Mesenchymal stem cell (in vitro differentiated cells and primary cell): ENCODE measurements around the gene RAMAC. TPM values are rescaled to one million over a fixed set of nuclear protein-coding genes. Genes with fewer than 3 reads are reported as not detected.
"Not testable (repeated sequence)": the region's sequence is repeated elsewhere in the genome, so short reads cannot be mapped to it uniquely, and the experiment has no call there.

Experiments used
- DNase-seq: peaks from one replicate; pipeline ENCODE4 v3.0.0-alpha.2; 2013
- H2AFZ ChIP-seq: one replicate; pipeline ENCODE4 v1.6.1; 2013; ENCODE audit warnings: low read depth, mild to moderate bottlenecking, control low read depth, inconsistent platforms, low read length, moderate library complexity
- H2AK5ac ChIP-seq: 2 replicates; pipeline ENCODE4 v1.6.1; 2013; ENCODE audit warnings: low read length, moderate library complexity, mild to moderate bottlenecking, inconsistent platforms; ENCODE audit not compliant: severe bottlenecking
- H2BK120ac ChIP-seq: one replicate; pipeline ENCODE4 v1.6.1; 2013; ENCODE audit warnings: low read depth, mild to moderate bottlenecking, inconsistent platforms, low read length, moderate library complexity
- H2BK12ac ChIP-seq, 2 experiments: one replicate each; pipeline ENCODE4 v1.6.1; 2013; ENCODE audit warnings: inconsistent platforms in 2 of 2, low read length in 2 of 2, mild to moderate bottlenecking in 2 of 2, moderate library complexity in 2 of 2, control low read depth in 1 of 2
- H2BK15ac ChIP-seq: one replicate; pipeline ENCODE4 v1.6.1; 2013; ENCODE audit warnings: mild to moderate bottlenecking, low read depth, inconsistent platforms; ENCODE audit not compliant: poor library complexity, severe bottlenecking
- H2BK5ac ChIP-seq: 2 replicates; pipeline ENCODE4 v1.6.1; 2013; ENCODE audit warnings: low read depth, mild to moderate bottlenecking, low read length, control low read depth, inconsistent platforms; ENCODE audit not compliant: poor library complexity, severe bottlenecking
- H3K14ac ChIP-seq, 2 experiments: one replicate each; pipeline ENCODE4 v1.6.1; 2013; ENCODE audit warnings: inconsistent platforms in 2 of 2, low read length in 2 of 2, control low read depth in 1 of 2, mild to moderate bottlenecking in 1 of 2, moderate library complexity in 1 of 2
- H3K18ac ChIP-seq, 2 experiments: one replicate each; pipeline ENCODE4 v1.6.1; 2013; ENCODE audit warnings: inconsistent platforms in 2 of 2, low read length in 2 of 2, control low read depth in 1 of 2, low read depth in 1 of 2, mild to moderate bottlenecking in 1 of 2
- H3K23ac ChIP-seq, 2 experiments: one replicate each; pipeline ENCODE4 v1.6.1; 2013; ENCODE audit warnings: inconsistent platforms in 2 of 2, low read length in 2 of 2, mild to moderate bottlenecking in 2 of 2, moderate library complexity in 2 of 2, control low read depth in 1 of 2
- H3K27ac ChIP-seq: 2 replicates; pipeline ENCODE4 v1.5.1; 2013; ENCODE audit warnings: mild to moderate bottlenecking, moderate library complexity, low read length, control low read depth, inconsistent platforms; ENCODE audit not compliant: poor library complexity, severe bottlenecking
- H3K27me3 ChIP-seq, 2 experiments: 2 replicates each; pipeline versions ENCODE4 v1.6.1 to v1.7.0; 2013; ENCODE audit warnings: low read length in 2 of 2, mild to moderate bottlenecking in 2 of 2, moderate library complexity in 2 of 2, control low read depth in 1 of 2, inconsistent platforms in 1 of 2; ENCODE audit not compliant: control insufficient read depth in 1 of 2, insufficient read depth in 1 of 2
- H3K36me3 ChIP-seq, 2 experiments: 2 replicates each; pipeline versions ENCODE4 v1.6.1 to v1.7.0; 2013; ENCODE audit warnings: low read length in 2 of 2, control low read depth in 1 of 2, inconsistent platforms in 1 of 2, low read depth in 1 of 2, mild to moderate bottlenecking in 1 of 2; ENCODE audit not compliant: insufficient read depth in 2 of 2, control insufficient read depth in 1 of 2
- H3K4ac ChIP-seq, 2 experiments: one replicate each; pipeline ENCODE4 v1.6.1; 2013; ENCODE audit warnings: inconsistent platforms in 2 of 2, low read length in 2 of 2, mild to moderate bottlenecking in 2 of 2, moderate library complexity in 2 of 2, control low read depth in 1 of 2, low read depth in 1 of 2
- H3K4me1 ChIP-seq: 2 replicates; pipeline ENCODE4 v1.6.1; 2013; ENCODE audit warnings: low read depth, low read length, control low read depth; ENCODE audit not compliant: control insufficient read depth, insufficient read depth
- H3K4me2 ChIP-seq: 2 replicates; pipeline ENCODE4 v1.6.1; 2013; ENCODE audit warnings: low read length, mild to moderate bottlenecking, inconsistent platforms; ENCODE audit not compliant: poor library complexity, severe bottlenecking
- H3K4me3 ChIP-seq, 2 experiments: 2 replicates each; pipeline versions ENCODE4 v1.5.1 to v1.7.0; 2013; ENCODE audit warnings: low read length in 2 of 2, mild to moderate bottlenecking in 2 of 2, control low read depth in 1 of 2, low read depth in 1 of 2; ENCODE audit not compliant: insufficient read depth in 1 of 2
- H3K79me1 ChIP-seq: replicated peaks from 2 replicates; pipeline ENCODE4 v1.6.1; 2013; ENCODE audit warnings: mild to moderate bottlenecking, control low read depth, low read length, inconsistent platforms; ENCODE audit not compliant: poor library complexity, severe bottlenecking
- H3K9ac ChIP-seq: 2 replicates; pipeline ENCODE4 v1.7.0; 2013; ENCODE audit warnings: mild to moderate bottlenecking, low read length, moderate library complexity
- H3K9me3 ChIP-seq: 2 replicates; pipeline ENCODE4 v1.7.0; 2013; ENCODE audit warnings: mild to moderate bottlenecking, low read length; ENCODE audit not compliant: control insufficient read depth
- H4K8ac ChIP-seq: one replicate; pipeline ENCODE4 v1.6.1; 2013; ENCODE audit warnings: inconsistent platforms, mild to moderate bottlenecking, low read length, moderate library complexity
- H4K91ac ChIP-seq: one replicate; pipeline ENCODE4 v1.6.1; 2013; ENCODE audit warnings: mild to moderate bottlenecking, low read length, inconsistent platforms
- WGBS: methylation state at CpG from one replicate; pipeline ENCODE4 v1.1.7; 2013; ENCODE audit warnings: mixed read lengths; 5-methylcytosine and 5-hydroxymethylcytosine counted together
- polyA plus RNA-seq, 2 experiments: library from polyadenylated mRNA; stranded (reverse); fragments of 200-250 nt; gene quantifications; one replicate each; pipeline ENCODE4 v1.2.3, GENCODE V29; 2013

Gene RAMAC
- 39.8 TPM for polyA plus RNA-seq (2013, experiment 1 of 2)
- polyA plus RNA-seq (2013, experiment 2 of 2): 41.2 TPM

GRCh38 chr15:82985688-82986441, at the start of gene RAMAC:
RAMAC (plus strand) TSS chr15:82986210; CDS start chr15:82989019, 2,809 bp downstream.
- H3K23ac ChIP-seq: no peak within 1 kb of the TSS
- no peak within 1 kb of the TSS for H2BK120ac ChIP-seq
- H2BK15ac ChIP-seq: no peak within 1 kb of the TSS
- WGBS: 4% methylated on average over 31 of the region's 45 CpGs
- H4K8ac ChIP-seq: peak within 1 kb of the TSS; percentile 92
- DNase-seq: peak; percentile 96
- H3K4me1 ChIP-seq: peaks cover 9% of the 10 kb centered on the region
- peak within 1 kb of the TSS; percentile 77 for H3K4me2 ChIP-seq
- H3K9ac ChIP-seq: peak within 1 kb of the TSS; percentile 93
- peak within 1 kb of the TSS; percentile 53 to 96 for H3K18ac ChIP-seq
- H3K4me3 ChIP-seq: peak within 1 kb of the TSS; percentile 63 to 98
- H3K14ac ChIP-seq: peak within 1 kb of the TSS in 1 of 2 experiments; percentile 98
- H2BK12ac ChIP-seq: no peak within 1 kb of the TSS
- H3K27ac ChIP-seq: peak within 1 kb of the TSS; percentile 50
- peaks cover 13% of the 10 kb centered on the region for H3K79me1 ChIP-seq
- peaks cover 9 to 23% of the 10 kb centered on the region in 2 experiments for H3K36me3 ChIP-seq
- H2AFZ ChIP-seq: peak within 1 kb of the TSS; percentile 93
- peak within 1 kb of the TSS; percentile 51 for H2BK5ac ChIP-seq
- peak within 1 kb of the TSS; percentile 82 to 85 for H3K4ac ChIP-seq
- H3K9me3 ChIP-seq: no peaks in the 10 kb centered on the region
- peak within 1 kb of the TSS; percentile 35 for H4K91ac ChIP-seq
- H3K27me3 ChIP-seq: no peaks in the 10 kb centered on the region
- H2AK5ac ChIP-seq: peak within 1 kb of the TSS; percentile 19

GRCh38 chr15:82936966-82937711, 48.9 kb upstream of the RAMAC start:
- 63% methylated on average over 2 of the region's 4 CpGs for WGBS
- Histone ChIP-seq H2BK5ac (no peak overlapping the region), H4K91ac (no peak overlapping the region), H4K8ac (no peak overlapping the region), H3K36me3 (no peaks in the 10 kb centered on the region), H3K79me1 (no peaks in the 10 kb centered on the region), H3K9ac (no peak overlapping the region), H3K23ac (no peak overlapping the region), H2BK120ac (no peak overlapping the region), H2BK12ac (no peak overlapping the region), H2AFZ (no peak overlapping the region), H2AK5ac (no peak overlapping the region), H3K27ac (no peak overlapping the region), H3K18ac (no peak overlapping the region), H3K14ac (no peak overlapping the region), H3K4me1 (no peaks in the 10 kb centered on the region), H3K4ac (no peak overlapping the region), H3K4me3 (no peak overlapping the region), H2BK15ac (no peak overlapping the region), H3K9me3 (no peaks in the 10 kb centered on the region), H3K27me3 (peaks cover 7 to 14% of the 10 kb centered on the region in 2 experiments), H3K4me2 (no peak overlapping the region)
- no peak for DNase-seq

GRCh38 chr15:82937712-82938058, 48.3 kb upstream of the RAMAC start:
- no peak overlapping the region for H2BK15ac ChIP-seq
- H3K18ac ChIP-seq: no peak overlapping the region
- no peak overlapping the region for H4K8ac ChIP-seq
- H2BK120ac ChIP-seq: no peak overlapping the region
- peaks cover 8 to 14% of the 10 kb centered on the region in 2 experiments for H3K27me3 ChIP-seq
- H2AK5ac ChIP-seq: no peak overlapping the region
- no peak overlapping the region for H3K4me2 ChIP-seq
- H3K14ac ChIP-seq: no peak overlapping the region
- 84% methylated on average over 4 of the region's 5 CpGs for WGBS
- DNase-seq: no peak
- no peak overlapping the region for H3K23ac ChIP-seq
- no peak overlapping the region for H2BK5ac ChIP-seq
- H3K4me1 ChIP-seq: no peaks in the 10 kb centered on the region
- H4K91ac ChIP-seq: no peak overlapping the region
- H3K27ac ChIP-seq: no peak overlapping the region
- H3K4me3 ChIP-seq: no peak overlapping the region
- H2AFZ ChIP-seq: no peak overlapping the region
- no peaks in the 10 kb centered on the region for H3K79me1 ChIP-seq
- H3K4ac ChIP-seq: no peak overlapping the region
- H3K36me3 ChIP-seq: no peaks in the 10 kb centered on the region
- no peak overlapping the region for H3K9ac ChIP-seq
- H3K9me3 ChIP-seq: no peaks in the 10 kb centered on the region
- no peak overlapping the region for H2BK12ac ChIP-seq

GRCh38 chr15:82939678-82940077, 46.3 kb upstream of the RAMAC start:
- DNase-seq, H3K14ac ChIP-seq, H2AFZ ChIP-seq, H3K27ac ChIP-seq, H3K4me2 ChIP-seq, H3K36me3 ChIP-seq, H3K79me1 ChIP-seq, H3K9me3 ChIP-seq, H3K4ac ChIP-seq, H2BK15ac ChIP-seq, H3K4me3 ChIP-seq, H2BK5ac ChIP-seq, H3K4me1 ChIP-seq, H2BK12ac ChIP-seq, H4K91ac ChIP-seq, H3K9ac ChIP-seq, H2BK120ac ChIP-seq, H2AK5ac ChIP-seq, H4K8ac ChIP-seq, H3K18ac ChIP-seq, H3K23ac ChIP-seq: not testable (repeated sequence)
- peaks cover 13 to 16% of the 10 kb centered on the region in 2 experiments for H3K27me3 ChIP-seq
- WGBS: 98% methylated on average over 3 of the region's 6 CpGs
